GF-D8 (cell line): ENCODE results near the gene RANGAP1.
"Not testable (repeated sequence)": the region's sequence is repeated elsewhere in the genome, so short reads cannot be mapped to it uniquely, and the experiment has no call there.

ENCODE experiments used
- DNase-seq: peaks from one replicate; lab custom pipeline; 2025; lab: John Stamatoyannopoulos, UW

Gene RANGAP1

GRCh38 chr22:41301085-41302020 is 15.4 kb upstream of the RANGAP1 start, which contains the start of gene ZC3H7B:
TSS of gene ZC3H7B (plus strand) at chr22:41301525. CDS start at chr22:41320661, 19,136 bp downstream.
- DNase-seq, result peak; percentile 21

GRCh38 chr22:41300661-41301060 is 14.7 kb upstream of the RANGAP1 start:
- no peak for DNase-seq

DNA sequence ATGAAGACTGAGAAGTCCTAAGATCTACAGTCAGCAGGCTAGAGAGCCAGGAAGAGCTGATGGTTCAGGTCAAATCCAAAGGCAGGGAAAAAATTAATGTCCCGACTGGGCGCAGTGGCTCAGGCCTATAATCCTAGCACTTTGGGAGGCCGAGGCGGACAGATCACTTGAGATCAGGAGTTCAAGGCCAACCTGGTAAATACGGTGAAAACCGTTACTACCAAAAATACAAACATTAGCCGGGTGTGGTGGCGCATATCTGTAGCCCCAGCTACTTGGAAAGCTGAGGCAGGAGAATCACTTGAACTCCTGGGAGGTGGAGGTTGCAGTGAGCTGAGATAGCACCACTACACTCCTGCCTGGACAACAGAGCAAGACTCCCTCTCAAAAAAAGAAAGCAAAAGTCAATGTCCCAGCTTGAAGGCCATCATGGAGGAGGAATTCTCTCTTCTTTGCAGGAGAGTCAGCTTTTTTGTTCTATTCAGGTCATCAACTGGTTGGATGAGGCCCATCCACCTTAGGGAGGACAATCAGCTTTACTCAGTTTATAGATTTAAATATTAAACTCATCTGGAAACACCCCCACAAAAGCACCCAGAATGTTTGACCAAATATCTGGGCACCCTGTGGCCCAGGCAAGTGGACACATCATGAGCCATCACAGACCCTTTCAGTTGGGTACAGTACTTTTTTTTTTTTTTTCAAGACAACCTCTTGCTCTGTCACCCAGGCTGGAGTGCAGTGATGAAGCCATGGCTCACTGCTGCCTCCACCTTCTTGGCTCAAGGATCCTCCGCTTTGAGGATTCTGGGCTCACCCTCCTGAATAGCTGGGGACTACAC is 11.1 kb upstream of the RANGAP1 start:
- no peak for DNase-seq

DNA sequence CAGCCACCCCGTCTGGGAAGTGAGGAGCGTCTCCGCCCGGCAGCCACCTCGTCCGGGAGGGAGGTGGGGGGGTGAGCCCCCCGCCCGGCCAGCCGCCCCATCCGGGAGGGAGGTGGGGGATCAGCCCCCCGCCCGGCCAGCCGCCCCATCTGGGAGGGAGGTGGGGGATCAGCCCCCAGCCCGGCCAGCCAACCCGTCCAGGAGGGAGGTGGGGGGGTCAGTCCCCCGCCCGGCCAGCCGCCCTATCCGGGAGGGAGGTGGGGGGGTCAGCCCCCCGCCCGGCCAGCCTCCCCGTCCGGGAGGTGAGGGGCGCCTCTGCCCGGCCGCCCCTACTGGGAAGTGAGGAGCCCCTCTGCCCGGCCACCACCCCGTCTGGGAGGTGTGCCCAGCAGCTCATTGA is 8.8 kb upstream of the RANGAP1 start:
- not testable (repeated sequence) for DNase-seq

DNA sequence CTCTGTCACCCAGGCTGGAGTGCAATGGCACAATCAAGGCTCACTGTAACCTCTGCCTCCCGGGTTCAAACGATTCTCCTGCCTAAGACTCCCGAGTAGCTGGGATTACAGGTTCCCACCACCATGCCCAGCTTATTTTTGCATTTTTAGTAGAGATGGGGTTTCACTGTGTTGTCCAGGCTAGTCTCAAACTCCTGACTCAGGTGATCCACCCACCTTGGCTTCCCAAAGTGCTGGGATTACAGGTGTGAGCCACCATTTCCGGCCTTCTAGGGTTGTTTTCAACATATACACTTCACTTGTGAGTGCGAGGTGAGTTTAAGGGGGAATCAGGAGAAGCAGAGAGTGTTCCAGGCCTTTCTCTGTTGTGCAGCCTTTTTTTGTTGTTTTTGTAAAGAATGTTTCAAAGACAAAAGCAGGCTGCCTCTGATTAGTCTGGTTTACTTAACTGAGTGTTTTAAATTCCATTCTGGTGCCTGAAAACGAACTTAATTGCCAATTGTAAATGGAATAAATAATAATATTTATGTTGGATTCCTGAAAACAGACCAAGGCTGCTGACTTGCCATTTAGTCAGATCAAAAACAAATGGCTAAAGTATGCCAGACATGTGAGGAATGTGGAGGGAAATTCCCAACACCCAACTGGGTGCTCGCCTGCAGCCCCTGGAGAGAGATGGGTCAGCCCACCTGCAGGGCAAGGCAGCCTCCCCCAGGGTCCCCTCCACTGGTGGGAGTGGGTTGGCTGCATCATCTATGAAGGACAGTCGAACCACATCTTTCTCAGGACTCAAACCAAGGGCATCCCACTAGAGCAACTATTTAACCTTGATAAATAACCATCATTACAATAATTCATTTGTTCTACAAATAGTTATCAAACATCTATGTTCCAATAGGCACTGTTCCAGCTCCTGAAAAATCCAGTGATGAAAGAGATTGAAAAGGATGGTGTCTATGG is 4.6 kb upstream of the RANGAP1 start:
- no peak for DNase-seq

- DNase-seq, result no peak
Observed at GRCh38 chr22:41289671-41290070, 3.7 kb upstream of the RANGAP1 start.

DNA sequence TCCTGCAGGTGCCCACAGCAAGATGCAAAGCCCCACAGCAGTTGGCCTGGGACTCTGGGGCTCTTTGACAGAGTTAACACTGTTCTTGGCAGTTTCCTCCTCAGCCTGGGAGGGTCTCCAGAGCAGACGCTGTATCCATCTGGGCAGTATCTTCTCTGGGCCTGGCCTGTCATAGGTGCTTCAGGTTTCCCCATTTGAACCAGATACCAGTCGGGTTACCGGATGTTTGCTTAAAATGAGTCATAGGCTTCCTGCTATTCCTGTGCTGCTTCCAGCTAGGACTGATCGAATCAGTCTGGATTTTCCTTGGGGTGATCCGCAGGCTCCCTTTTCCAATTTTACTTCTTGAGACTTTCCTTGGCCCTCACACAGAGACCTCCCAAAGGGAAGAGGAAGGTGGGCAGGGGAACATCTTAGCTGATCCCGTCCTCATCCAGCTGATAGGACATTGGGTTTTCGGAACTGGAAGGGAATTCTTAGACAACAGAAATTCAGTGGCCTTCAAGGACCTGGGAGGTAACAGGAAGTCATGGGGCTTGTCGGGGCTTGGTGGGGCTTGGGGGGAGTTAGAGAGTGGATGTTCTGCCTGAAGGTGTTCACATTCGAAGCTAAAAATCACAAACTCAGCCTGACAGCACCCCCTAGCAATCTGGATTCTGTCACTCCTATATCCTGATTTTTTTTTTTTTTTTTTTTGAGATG is 2.4 kb upstream of the RANGAP1 start:
- DNase-seq, result no peak

DNA sequence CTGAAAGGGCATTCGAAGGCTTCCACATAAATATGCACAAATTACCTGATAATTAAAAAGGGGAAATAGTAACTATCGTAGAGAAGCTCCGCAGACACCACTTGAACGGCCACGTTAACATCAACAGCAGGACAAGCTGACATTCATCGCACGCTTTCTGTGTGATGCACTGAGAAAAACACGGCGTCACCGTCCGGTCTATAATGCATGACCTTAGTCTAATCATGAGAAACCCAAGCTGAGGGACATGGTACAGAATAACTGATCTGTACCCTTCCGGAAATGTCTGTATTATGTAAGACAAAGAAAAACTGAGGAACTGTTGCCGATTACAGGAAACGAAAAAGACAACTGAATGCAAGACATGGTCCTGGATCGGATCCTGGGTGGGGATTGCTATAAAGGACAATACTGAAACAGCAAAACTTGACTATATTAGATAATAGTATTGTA is 678 bp upstream of the RANGAP1 start:
- DNase-seq, result peak; percentile 64

- no peak for DNase-seq
Observed at GRCh38 chr22:41285441-41285819, 557 bp downstream of the RANGAP1 start.

GRCh38 chr22:41284465-41284864 is 1.5 kb downstream of the RANGAP1 start:
- DNase-seq, result no peak

DNA sequence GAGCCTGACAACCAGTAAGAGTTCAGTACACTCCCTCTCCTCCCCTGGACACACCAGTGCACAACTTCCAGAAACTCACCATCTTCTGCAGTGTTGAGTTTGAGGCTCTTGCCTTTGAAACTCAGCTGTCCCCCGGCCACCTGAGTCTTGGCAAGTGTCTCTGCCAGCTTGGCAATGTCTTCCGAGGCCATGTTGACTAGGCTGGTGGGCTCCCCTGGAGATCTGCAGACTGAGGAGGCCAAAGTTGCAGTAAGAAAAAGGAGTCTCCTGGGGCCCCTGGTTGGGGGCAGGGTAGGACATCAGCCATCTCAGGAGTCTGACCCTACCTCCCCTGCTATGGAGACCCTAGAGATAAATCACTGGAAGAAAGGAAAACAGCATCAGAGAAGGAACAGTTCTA is 5.1 kb downstream of the RANGAP1 start:
- DNase-seq, result no peak

DNA sequence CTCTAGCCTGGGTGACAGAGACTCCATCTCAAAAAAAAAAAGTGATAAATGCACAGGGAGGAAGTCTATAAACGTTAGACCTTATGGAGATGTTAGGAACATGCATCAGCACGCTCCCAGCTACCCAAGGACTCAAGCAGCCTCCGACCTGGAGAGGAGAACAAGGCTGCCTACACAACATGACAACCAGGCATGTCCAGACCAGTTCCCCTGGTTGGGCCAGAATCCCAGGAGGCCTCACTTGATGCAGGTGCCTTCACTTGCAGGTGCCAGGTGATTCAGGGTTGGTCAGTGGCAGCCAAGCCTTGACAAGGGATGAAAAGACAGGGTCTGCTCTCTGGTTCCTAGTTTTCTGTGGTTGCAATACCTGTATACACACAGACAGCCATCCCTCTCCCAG is 5.9 kb downstream of the RANGAP1 start:
- DNase-seq, result no peak

- no peak for DNase-seq
Observed at GRCh38 chr22:41274856-41275255, 11.1 kb downstream of the RANGAP1 start.

DNA sequence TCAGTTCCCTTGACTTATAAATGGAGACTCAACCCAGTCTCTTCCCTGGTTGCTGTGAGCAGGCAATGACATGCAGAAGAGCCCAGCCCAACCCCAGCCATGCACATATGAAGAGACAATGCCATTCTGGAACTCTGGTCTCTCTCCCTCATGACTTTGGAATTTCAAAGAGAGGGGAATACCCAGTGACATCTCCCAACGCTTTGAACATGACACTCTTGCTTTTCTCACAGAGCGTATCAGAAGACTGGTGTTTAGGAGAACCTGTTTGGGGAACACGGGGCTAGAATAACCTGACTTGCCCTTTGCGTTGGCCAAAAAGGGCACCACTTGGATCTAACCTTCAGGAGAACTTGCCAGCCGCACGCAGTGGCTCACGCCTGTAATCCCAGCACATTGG is 12.9 kb downstream of the RANGAP1 start:
- no peak for DNase-seq

DNA sequence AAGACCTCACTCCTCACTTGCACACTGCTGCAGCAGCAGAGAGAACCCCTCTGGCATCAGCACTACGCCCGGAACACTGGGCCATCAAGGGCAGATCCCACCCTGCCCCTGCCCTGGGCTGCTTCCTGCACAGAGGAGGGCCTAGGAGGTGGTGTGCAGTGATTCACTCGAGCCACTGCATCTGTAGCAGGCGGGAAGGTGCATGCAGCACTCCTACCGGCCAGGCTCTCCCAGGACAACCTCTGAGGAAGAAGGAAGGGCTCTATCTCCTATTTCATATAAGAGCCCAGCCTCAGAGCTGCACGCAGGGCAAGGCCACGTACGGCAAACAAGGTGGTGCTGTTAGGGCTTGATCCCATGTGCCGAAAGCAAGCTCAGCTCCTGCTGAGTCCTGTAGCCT is 14.2 kb downstream of the RANGAP1 start:
- no peak for DNase-seq

DNA sequence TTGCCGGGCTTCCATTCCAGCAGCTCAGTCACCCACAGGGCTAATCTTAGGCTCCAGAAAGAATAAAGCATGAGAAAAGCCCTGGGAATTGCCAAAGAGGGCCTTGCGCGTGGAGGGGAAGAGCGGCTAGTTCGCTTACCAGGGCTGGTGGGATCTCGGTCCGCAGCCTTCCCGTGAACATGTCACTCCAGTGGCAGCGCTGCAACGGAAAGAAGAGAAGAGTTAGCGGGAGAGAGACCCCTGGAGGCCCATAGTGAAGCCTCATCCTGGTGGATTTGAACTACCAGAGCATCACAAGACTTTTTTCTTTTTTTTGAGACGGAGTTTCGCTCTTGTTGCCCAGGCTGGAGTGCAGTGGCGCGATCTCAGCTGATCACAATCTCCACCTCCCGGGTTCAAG is 18.0 kb downstream of the RANGAP1 start:
- DNase-seq, result no peak

DNA sequence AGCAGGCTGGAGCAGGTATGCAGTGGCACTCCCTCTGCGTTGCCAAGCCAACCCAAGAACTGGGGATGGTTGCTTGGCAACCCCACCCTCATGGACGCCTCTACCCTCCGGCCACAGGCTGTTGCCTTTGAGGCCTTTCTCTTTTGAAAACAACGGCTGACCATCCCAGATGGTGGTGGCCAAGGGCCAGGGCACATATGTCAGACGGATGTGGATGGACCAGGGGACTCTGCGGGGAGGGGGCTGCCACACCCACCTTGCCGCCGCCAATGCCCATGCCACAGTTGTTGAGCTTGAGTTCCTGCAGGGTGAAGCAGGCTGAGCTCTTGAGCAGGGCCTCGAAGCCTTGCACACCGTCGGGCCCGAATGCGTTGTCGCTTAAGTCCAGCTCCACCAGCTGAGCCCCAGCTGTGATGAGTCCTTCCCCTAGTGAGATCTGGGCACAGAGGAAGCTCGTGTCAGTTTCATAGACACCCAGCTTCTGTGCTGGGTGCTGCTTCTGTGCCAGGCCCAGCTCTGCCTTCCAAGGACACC is 21.5 kb downstream of the RANGAP1 start:
- DNase-seq, result no peak

- no peak for DNase-seq
Observed at GRCh38 chr22:41263704-41264103, 22.3 kb downstream of the RANGAP1 start.

DNA sequence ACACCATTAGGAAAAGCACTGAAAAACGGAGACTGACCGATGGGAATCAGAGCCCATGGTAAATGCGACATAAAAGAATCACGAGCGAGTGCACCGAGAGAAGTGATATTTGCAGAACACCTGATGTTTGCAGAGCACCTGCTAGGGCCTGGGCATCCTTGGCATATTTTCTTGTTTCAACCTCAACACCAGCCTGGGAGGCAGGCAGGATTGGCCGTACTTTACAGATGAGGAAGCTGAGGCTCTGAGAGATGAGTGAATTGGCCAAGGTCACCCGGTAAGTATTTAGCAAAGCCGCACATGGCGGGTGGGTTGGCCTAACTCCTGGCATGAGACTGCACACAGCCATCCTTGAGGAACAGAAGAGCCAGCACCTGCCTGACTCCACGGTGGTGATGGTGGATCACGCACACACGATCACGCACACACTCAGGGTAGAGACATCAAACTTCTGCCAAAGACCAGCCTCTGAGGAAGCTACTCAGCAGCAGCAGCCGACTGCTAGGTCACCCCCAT is 23.7 kb downstream of the RANGAP1 start:
- DNase-seq, result no peak

DNA sequence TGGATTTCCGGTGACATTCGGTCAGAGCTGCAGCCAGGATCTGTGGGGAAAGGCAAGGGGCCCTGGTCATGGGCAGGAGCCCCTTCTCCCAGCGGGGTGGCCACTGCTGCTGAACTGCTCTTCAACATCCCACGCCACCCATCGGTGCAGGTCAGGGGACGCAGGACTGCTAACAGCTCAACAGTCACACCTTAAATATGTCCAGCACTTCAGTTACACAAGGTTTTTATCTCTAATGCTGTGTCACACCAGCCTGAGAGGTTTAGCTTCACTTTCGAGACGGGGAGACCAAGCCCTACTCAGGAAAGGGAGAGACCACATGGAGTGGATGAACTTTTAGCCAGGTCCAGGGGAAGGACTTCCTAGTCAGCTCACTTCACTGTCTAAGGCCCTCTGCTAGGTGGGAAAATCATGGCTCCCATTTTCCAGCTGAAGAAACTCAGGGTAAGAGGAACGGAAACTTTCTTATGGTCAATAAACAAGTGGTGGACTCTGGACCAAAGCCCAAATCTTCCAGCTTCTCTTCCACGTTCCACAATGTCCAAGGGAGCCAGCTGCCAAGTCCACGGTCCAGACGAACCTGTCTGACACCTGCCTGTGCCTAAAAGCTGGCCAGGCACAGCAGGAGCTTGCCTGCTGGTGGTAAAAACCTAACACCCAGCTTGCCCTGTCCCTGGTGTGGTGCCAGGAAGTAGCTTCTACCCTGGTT is 24.3 kb downstream of the RANGAP1 start:
- DNase-seq, result no peak
